ENCODE results near the gene AMACR.
A peak's percentile ranks its signal among the peaks of the same experiment; 100 is the strongest.
"Not testable (repeated sequence)": the region's sequence is repeated elsewhere in the genome, so short reads cannot be mapped to it uniquely, and the experiment has no call there.

The AMACR gene

DNA sequence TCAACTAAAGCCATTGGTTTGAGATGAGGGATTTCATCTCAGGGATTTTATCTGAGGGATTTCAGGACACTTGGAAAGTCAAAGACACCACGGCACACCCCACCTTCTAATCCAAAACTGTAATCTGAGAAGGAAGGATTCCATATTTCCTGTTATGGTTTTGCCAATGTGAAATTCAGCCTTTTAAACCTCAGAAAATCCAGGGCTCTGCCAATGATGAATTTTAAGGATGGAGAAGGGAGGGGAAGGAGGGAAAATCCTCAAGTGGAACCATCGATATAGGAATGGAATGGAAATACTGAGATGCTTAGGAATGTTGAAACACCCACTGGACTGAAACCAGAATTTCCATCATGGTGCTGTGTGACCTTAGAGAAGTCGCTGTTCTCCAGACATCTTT is 29.9 kb upstream of the AMACR start:
- DNase-seq (ENCODE audit: low read depth), result no peak

GRCh38 chr5:34035756-34036155 is 27.9 kb upstream of the AMACR start:
- no peak for DNase-seq (ENCODE audit: low read depth)

DNA sequence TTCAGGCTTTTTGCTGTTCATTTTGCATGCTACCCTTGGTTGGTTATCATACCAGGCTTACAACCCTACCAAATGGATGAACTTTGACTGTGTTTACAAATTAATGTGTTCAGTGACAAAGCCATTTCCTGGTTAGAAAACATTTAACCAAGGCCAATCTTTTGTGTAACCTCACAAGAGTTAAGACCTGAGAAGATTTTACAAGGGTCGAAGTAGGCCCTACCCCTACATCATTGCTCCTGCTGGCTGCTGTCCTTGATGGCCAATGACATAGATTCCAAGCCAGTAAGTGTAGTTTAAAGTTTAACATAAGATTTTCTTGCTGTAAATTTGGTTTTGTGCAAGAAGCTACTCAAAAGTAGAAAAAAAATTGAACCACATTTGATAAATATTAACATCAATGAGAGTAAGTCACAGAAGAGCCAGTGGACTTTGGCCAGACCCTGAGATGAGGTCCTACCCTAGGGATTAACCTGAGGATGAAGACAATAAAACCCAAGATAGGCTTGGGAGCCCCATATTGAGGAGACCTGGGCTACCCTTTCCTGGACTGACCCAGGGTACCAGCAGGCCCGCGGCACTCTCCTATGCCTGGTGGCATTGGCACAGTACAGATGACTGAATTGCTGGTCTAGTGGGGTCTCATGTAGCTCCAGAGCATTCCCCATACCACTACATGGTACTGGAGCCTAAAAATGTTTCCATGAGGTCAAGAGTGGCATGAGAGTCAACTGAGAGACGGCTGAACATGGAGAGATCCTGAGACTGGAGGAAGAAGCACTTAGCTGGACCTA is 26.9 kb upstream of the AMACR start:
- no peak for DNase-seq (ENCODE audit: low read depth)

GRCh38 chr5:34031966-34032365 is 24.1 kb upstream of the AMACR start:
- no peak for DNase-seq (ENCODE audit: low read depth)

DNA sequence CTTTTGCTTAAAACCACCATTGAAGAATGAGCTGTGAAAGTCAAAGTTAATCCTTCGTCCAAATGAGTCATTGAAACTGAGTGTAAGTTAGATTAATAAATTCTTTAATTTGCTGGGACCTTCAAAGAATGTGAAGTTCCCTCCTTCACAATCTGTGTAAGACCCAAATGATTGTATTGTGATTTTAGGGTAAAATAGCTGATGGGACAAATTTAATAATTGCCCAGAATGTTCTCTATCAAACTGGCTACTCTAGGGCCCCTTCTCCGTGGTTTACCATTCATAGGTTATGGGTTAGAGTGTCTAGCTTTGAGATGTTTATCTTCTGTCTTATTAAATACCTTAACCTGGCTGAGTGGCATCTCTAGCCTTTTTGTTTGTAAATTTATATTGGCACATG is 23.3 kb upstream of the AMACR start:
- no peak for DNase-seq (ENCODE audit: low read depth)

- DNase-seq (ENCODE audit: low read depth), result not testable (repeated sequence)
Measured at GRCh38 chr5:34030585-34030984, 22.7 kb upstream of the AMACR start.

- no peak for DNase-seq (ENCODE audit: low read depth)
Measured at GRCh38 chr5:34030048-34030447, 22.2 kb upstream of the AMACR start.

GRCh38 chr5:34028349-34028748 is 20.5 kb upstream of the AMACR start:
- no peak for DNase-seq (ENCODE audit: low read depth)

DNA sequence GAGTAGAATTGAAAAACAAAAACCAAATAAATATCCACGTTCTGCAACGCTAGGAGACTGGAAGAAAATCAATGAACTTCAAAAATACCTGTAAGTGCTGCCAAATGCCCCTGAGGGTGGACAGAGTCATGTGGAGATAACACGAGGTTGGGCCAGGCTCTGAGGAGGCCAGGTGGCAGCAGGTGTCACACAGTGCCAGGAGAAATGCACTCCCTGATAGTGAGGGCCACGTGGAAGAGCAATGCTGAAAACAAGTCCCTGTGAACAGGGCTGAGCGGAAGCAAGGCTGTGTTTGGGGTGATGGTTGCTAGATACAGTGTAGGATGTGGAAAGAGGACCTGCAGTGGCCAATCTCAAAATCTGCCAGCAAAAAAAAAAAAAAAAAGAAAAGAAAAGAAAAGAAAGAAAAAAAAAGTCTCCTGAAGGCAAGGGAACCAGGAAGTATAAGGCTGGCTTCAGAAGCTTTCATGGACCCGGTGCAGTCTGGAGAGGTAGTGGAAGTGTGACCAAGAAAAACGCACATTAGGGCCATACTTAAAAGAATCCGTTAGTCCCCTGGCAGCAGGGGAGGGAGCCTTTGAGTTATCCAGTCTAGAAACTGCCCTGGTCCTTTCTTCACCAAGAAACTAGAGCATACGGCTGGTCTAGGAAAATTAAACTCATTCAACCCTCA is 18.4 kb upstream of the AMACR start:
- no peak for DNase-seq (ENCODE audit: low read depth)

GRCh38 chr5:34022121-34022705 is 14.4 kb upstream of the AMACR start:
- DNase-seq (ENCODE audit: low read depth), result no peak

- no peak for DNase-seq (ENCODE audit: low read depth)
Measured at GRCh38 chr5:34021334-34021733, 13.5 kb upstream of the AMACR start.

- no peak for DNase-seq (ENCODE audit: low read depth)
Measured at GRCh38 chr5:34020726-34021125, 12.9 kb upstream of the AMACR start.

- DNase-seq (ENCODE audit: low read depth), result no peak
Measured at GRCh38 chr5:34017254-34017653, 9.4 kb upstream of the AMACR start.

DNA sequence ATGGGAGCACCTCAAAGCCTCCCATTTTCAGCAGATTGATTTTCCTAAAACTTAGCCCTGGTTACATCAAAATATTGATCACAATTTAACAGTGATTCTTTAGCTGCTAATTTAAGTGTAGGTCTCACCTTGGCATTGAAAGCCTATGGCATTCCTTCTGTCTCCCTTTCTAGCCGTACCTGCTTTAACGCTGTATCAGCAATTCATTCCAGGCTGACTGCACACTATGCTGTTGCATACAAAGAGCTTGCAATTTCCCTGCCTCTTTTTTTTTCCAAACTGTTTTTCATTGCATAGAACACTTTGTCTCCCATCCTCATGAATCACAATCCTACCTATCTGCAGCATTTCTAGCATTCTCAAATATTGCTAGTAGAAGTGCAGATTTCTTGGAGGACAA is 8.9 kb upstream of the AMACR start:
- DNase-seq (ENCODE audit: low read depth), result no peak

DNA sequence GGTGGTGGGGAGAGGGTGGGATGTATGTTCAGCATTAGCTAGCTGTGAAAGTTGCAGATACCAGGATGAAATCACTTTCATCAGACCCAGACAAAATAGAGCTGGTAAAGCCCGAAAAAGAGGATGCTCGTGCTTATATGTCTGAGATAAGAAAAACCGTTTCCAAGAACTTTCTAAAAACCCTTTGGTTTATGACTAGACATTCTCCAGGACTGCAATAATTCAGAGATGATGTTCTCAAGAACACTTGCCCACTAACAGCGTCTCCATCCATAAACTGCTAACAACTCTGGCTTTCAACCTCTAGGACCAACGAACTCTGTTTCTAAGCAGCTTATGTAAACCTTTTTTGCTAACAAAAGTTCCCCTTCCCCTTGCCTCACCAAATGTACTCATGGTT is 8.4 kb upstream of the AMACR start:
- no peak for DNase-seq (ENCODE audit: low read depth)

- DNase-seq (ENCODE audit: low read depth), result no peak
Measured at GRCh38 chr5:34015120-34015822, 7.4 kb upstream of the AMACR start.

DNA sequence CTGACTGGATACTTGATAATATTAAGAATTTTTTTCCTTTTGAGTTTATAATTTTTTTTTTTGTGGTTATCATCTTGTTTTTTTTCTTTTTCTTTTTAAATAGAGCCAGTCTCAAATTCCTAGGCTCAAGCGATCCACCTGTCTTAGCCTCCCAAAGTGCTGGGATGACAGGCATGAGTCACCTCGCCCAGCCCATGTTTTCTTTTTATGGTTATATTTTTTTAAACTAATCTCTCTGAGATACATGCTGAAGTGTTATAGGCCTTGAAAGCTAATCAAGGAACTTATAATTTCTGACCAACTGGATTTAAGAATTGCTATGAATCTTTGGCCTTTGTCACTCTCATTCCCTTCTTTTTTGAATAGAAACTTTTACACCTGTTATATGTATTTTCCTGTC is 6.8 kb upstream of the AMACR start:
- no peak for DNase-seq (ENCODE audit: low read depth)

- DNase-seq (ENCODE audit: low read depth), result no peak
Measured at GRCh38 chr5:34013547-34013946, 5.7 kb upstream of the AMACR start.

DNA sequence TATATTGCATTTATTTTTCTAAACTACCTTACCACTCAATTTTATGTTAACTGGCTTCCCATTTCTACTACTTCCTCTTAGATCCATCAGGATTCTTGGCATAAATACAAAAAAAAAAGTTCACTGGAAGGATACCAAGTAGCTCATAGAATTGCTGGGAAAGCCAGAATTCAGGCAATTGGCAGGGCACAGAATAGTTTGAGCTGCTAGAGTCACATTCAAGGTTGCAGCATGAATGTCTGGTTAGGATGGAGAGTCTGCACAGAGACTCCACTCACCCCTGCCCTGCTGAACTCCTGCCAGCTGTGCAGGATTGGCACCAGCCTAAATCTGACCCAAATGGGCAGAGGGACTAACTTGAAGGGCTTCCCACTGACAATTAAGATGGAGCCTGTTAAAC is 4.9 kb upstream of the AMACR start:
- DNase-seq (ENCODE audit: low read depth), result peak; percentile 26

DNA sequence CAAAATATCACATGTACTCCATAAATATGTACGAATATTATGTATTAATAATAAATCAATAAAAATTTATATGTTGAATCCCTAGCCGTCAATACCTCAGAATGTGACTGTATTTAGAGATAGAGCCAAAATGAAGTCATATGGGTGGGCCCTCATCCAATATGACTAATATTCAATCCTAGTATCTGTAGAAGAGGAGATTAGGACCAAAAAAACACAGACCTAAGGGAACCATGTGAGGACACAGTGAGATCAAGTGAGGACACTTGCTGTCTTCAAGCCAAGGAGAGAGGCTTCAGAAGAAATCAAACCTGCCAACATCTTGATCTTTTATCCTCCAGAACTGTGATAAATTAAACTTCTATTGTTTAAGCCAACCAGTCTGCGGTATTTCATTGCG is 3.7 kb upstream of the AMACR start:
- DNase-seq (ENCODE audit: low read depth), result no peak

GRCh38 chr5:34010146-34010545 is 2.3 kb upstream of the AMACR start:
- DNase-seq (ENCODE audit: low read depth), result not testable (repeated sequence)

GRCh38 chr5:34009610-34010009 is 1.8 kb upstream of the AMACR start:
- no peak for DNase-seq (ENCODE audit: low read depth)

- no peak for DNase-seq (ENCODE audit: low read depth)
Measured at GRCh38 chr5:34008802-34009201, 952 bp upstream of the AMACR start.

Measured in GM04503 (cell line).